Adrenal gland (tissue), 5 donors: Measurements from ENCODE around the gene FADS2.

Experiments used
- POLR2A ChIP-seq, 2 donors: fragments of 450-650 bp; IDR thresholded peaks; one replicate each; pipeline ENCODE4 v1.6.1; 2017; ENCODE audit warnings: antibody characterized with exemption in 2 of 2, mild to moderate bottlenecking in 2 of 2, moderate library complexity in 1 of 2
- TF ChIP-seq, protein P1 (sequence below), 6 experiments: fragments of 450-650 bp in 4 of 6; fragments of 200-600 bp in 2 of 6; sonication (generic) in 1 of 6; IDR thresholded peaks; 1 replicate in 5 of 6; 2 replicates in 1 of 6; pipeline versions ENCODE4 v1.5.1 to v1.8.0; 2016 to 2021; ENCODE audit warnings: antibody characterized with exemption in 6 of 6, mild to moderate bottlenecking in 2 of 6, moderate library complexity in 1 of 6
- donor health status: DM: no; HTN: no; CAD: no.

DNA sequence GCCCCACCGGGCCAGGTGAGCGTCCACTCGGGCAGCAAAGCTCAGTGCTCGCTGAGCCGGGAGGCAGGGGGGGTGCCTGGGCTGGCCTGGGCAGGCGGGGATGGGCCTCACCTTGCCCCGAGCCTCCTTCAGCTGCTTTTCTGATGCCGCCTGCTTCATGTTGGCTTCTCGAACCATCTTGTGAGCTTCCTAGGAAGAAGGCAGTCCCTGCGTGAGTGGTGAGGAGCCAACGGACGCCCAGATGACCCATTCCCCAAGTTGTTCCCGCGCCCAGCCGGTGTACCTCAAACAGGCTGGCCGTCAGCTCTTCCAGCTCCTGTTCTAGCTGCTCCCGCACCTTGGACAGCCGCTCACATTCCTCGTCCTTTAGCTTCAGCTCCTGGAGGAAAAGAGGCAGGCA, 79.2 kb downstream of the FADS2 start:
- no peak for TF ChIP-seq POLR2A (IDR thresholded peaks at IDR 0.05)
- TF ChIP-seq, protein P1, sequence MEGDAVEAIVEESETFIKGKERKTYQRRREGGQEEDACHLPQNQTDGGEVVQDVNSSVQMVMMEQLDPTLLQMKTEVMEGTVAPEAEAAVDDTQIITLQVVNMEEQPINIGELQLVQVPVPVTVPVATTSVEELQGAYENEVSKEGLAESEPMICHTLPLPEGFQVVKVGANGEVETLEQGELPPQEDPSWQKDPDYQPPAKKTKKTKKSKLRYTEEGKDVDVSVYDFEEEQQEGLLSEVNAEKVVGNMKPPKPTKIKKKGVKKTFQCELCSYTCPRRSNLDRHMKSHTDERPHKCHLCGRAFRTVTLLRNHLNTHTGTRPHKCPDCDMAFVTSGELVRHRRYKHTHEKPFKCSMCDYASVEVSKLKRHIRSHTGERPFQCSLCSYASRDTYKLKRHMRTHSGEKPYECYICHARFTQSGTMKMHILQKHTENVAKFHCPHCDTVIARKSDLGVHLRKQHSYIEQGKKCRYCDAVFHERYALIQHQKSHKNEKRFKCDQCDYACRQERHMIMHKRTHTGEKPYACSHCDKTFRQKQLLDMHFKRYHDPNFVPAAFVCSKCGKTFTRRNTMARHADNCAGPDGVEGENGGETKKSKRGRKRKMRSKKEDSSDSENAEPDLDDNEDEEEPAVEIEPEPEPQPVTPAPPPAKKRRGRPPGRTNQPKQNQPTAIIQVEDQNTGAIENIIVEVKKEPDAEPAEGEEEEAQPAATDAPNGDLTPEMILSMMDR (IDR thresholded peaks at IDR 0.05) = no peak
